ENCODE results near the gene RGMB. TPM values are rescaled to one million over a fixed set of nuclear protein-coding genes. Genes with fewer than 3 reads are reported as not detected.

Gene RGMB
- polyA plus RNA-seq, 1 donor from 2014 or later: 58.4 TPM

DNA sequence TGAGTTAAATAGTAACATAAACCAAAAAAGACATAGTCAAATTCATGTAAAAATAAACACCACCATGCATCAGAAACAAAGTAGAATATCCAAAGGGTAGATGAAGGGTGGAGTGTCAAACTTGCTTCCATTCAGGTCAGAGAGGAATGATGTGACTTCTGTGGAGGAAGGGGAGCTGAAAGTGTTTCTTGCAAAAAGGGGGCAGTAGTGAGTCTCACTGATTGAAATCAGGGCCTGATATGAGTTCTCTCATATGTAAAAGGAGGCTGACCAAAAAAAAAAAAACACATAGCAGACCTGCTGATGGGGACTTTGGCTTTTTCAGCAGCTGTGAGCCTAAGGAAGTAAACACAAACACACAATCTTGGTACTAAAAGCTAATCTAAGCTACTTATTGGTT lies 38.8 kb upstream of the RGMB start:
- Histone ChIP-seq H3K27me3 (ENCODE audit: insufficient read depth, low read depth, low read length) (no peaks in the 10 kb centered on the region), H3K9me3 (ENCODE audit: low read length) (no peaks in the 10 kb centered on the region), H4K20me1 (ENCODE audit: insufficient read depth) (no peaks in the 10 kb centered on the region), H3K4me3 (ENCODE audit: low read length) (no peak overlapping the region), H3K9me2 (ENCODE audit: insufficient read depth, low read length) (no peaks in the 10 kb centered on the region), H3K4me2 (ENCODE audit: low read length) (no peak overlapping the region), H3K27ac (ENCODE audit: low read length) (no peak overlapping the region), H3K79me2 (replicated peaks; ENCODE audit: insufficient read depth, low read length) (no peaks in the 10 kb centered on the region), H3K36me3 (ENCODE audit: insufficient read depth, low read length) (no peaks in the 10 kb centered on the region), H3K9ac (ENCODE audit: low read length) (no peak overlapping the region), H2AFZ (ENCODE audit: low read depth, low read length) (no peak overlapping the region), H3F3A (ENCODE audit: insufficient read depth, low read length, poor library complexity, severe bottlenecking) (no peaks in the 10 kb centered on the region)
- TF ChIP-seq RAD21 (conservative IDR thresholded peaks at IDR 0.05) (no peak), EP300 (conservative IDR thresholded peaks at IDR 0.05; ENCODE audit: poor library complexity, severe bottlenecking) (no peak), SMC3 (conservative IDR thresholded peaks at IDR 0.05; ENCODE audit: poor library complexity) (no peak), POLR2AphosphoS5 (IDR thresholded peaks at IDR 0.05) (no peak), TAF1 (IDR thresholded peaks at IDR 0.05; ENCODE audit: low read depth) (no peak), MXI1 (conservative IDR thresholded peaks at IDR 0.05; ENCODE audit: poor library complexity, severe bottlenecking) (no peak), EZH2 (IDR thresholded peaks at IDR 0.05; ENCODE audit: borderline replicate concordance, insufficient read depth, low read length, poor library complexity, severe bottlenecking) (no peak)
- TF ChIP-seq, protein P1, sequence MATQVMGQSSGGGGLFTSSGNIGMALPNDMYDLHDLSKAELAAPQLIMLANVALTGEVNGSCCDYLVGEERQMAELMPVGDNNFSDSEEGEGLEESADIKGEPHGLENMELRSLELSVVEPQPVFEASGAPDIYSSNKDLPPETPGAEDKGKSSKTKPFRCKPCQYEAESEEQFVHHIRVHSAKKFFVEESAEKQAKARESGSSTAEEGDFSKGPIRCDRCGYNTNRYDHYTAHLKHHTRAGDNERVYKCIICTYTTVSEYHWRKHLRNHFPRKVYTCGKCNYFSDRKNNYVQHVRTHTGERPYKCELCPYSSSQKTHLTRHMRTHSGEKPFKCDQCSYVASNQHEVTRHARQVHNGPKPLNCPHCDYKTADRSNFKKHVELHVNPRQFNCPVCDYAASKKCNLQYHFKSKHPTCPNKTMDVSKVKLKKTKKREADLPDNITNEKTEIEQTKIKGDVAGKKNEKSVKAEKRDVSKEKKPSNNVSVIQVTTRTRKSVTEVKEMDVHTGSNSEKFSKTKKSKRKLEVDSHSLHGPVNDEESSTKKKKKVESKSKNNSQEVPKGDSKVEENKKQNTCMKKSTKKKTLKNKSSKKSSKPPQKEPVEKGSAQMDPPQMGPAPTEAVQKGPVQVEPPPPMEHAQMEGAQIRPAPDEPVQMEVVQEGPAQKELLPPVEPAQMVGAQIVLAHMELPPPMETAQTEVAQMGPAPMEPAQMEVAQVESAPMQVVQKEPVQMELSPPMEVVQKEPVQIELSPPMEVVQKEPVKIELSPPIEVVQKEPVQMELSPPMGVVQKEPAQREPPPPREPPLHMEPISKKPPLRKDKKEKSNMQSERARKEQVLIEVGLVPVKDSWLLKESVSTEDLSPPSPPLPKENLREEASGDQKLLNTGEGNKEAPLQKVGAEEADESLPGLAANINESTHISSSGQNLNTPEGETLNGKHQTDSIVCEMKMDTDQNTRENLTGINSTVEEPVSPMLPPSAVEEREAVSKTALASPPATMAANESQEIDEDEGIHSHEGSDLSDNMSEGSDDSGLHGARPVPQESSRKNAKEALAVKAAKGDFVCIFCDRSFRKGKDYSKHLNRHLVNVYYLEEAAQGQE (IDR thresholded peaks at IDR 0.05; ENCODE audit: borderline replicate concordance): no peak
- TF ChIP-seq, protein P2, sequence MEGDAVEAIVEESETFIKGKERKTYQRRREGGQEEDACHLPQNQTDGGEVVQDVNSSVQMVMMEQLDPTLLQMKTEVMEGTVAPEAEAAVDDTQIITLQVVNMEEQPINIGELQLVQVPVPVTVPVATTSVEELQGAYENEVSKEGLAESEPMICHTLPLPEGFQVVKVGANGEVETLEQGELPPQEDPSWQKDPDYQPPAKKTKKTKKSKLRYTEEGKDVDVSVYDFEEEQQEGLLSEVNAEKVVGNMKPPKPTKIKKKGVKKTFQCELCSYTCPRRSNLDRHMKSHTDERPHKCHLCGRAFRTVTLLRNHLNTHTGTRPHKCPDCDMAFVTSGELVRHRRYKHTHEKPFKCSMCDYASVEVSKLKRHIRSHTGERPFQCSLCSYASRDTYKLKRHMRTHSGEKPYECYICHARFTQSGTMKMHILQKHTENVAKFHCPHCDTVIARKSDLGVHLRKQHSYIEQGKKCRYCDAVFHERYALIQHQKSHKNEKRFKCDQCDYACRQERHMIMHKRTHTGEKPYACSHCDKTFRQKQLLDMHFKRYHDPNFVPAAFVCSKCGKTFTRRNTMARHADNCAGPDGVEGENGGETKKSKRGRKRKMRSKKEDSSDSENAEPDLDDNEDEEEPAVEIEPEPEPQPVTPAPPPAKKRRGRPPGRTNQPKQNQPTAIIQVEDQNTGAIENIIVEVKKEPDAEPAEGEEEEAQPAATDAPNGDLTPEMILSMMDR (IDR thresholded peaks at IDR 0.05; ENCODE audit: poor library complexity, severe bottlenecking): no peak

DNA sequence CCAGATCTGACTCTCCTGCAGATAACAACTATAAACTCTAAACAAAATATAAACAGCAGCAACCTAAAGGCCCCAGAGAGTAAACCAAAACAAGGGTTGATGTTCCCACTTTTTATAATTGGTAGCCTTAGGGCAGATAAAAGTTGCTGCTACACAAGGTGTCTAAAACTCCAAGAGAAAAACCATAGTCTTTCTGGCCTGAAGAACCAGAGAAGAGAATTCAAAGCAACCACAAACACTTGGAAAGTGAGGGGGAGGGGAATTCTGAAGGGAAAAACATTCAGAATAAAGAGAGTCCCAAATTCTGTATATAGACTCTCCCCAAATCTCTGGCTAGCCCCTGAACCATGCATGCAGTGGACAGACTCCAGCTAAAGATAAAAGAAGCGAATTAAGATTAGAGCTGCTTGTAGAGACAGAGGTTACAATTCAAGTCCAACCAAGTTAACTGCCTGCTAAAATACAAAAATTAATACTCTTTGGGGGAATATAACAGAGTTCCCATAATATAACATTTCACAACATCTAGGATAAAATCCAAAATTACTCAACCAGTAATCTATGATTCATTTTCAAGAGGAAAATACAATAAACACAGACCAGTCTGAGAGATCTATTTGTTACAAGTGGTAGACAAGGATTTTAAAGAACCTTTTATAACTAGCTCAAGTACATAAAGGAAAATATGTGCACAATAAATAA lies 37.5 kb upstream of the RGMB start:
- Histone ChIP-seq H3K4me2 (ENCODE audit: low read length) (no peak overlapping the region), H3K27ac (ENCODE audit: low read length) (no peak overlapping the region), H3K9ac (ENCODE audit: low read length) (no peak overlapping the region), H3F3A (ENCODE audit: insufficient read depth, low read length, poor library complexity, severe bottlenecking) (no peaks in the 10 kb centered on the region), H3K27me3 (ENCODE audit: insufficient read depth, low read depth, low read length) (no peaks in the 10 kb centered on the region), H2AFZ (ENCODE audit: low read depth, low read length) (no peak overlapping the region), H4K20me1 (ENCODE audit: insufficient read depth) (no peaks in the 10 kb centered on the region), H3K36me3 (ENCODE audit: insufficient read depth, low read length) (no peaks in the 10 kb centered on the region), H3K4me3 (ENCODE audit: low read length) (no peak overlapping the region), H3K79me2 (replicated peaks; ENCODE audit: insufficient read depth, low read length) (no peaks in the 10 kb centered on the region), H3K9me2 (ENCODE audit: insufficient read depth, low read length) (no peaks in the 10 kb centered on the region), H3K9me3 (ENCODE audit: low read length) (no peaks in the 10 kb centered on the region)
- TF ChIP-seq, protein P1 (IDR thresholded peaks at IDR 0.05; ENCODE audit: borderline replicate concordance): no peak
- no peak for TF ChIP-seq MXI1 (conservative IDR thresholded peaks at IDR 0.05; ENCODE audit: poor library complexity, severe bottlenecking)
- no peak for TF ChIP-seq RAD21 (conservative IDR thresholded peaks at IDR 0.05)
- TF ChIP-seq, protein P2 (IDR thresholded peaks at IDR 0.05; ENCODE audit: poor library complexity, severe bottlenecking): no peak
- TF ChIP-seq SMC3 (conservative IDR thresholded peaks at IDR 0.05; ENCODE audit: poor library complexity): no peak
